ENCODE data around the gene CACNG5. TPM values are rescaled to one million over a fixed set of nuclear protein-coding genes. Genes with fewer than 3 reads are reported as not detected.

Gene CACNG5, protein sequence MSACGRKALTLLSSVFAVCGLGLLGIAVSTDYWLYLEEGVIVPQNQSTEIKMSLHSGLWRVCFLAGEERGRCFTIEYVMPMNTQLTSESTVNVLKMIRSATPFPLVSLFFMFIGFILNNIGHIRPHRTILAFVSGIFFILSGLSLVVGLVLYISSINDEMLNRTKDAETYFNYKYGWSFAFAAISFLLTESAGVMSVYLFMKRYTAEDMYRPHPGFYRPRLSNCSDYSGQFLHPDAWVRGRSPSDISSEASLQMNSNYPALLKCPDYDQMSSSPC
- not detected in 2 replicates for total RNA-seq (2012; rRNA removed)

DNA sequence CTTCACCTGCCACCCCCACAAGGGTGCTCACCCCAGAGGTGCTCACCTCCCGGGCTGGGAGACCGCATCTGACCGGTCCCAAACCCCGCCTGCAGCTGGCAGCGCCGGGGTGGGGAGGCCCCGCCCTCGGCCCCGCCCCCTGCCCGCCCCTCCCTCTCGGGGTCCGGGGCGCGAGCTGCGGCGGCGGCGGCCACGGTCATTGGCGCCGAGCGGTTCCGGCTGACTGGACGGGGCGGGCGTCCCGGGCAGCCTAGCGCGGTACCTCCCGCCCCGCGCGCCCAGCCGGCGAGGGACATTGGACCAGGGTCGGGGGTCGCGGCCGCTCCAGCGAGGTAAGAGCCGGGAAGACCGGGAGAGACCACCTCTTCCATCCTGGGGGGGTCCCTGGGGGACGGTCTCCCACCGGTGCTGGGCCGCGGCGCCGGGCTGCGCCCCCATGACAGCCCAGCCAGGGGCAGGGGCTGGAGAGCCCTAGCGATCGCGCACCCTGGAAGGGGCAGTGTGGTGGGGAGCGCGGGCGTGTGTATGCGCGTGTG lies at the start of gene CACNG5:
Gene CACNG5, plus strand, starts transcription at position 199 of the 536 bp plus-strand sequence. CDS start 42,216 bp downstream, outside the sequence.
- Histone ChIP-seq H3K4me1 (ENCODE audit: control insufficient read depth, insufficient read depth, low read length) (no peaks in the 10 kb centered on the region), H3K9me3 (replicated peaks; ENCODE audit: low read length) (no peaks in the 10 kb centered on the region), H3K27me3 (ENCODE audit: control insufficient read depth, insufficient read depth, low read length) (peaks cover 69% of the 10 kb centered on the region), H3K4me3 (ENCODE audit: low read length) (no peak within 1 kb of the TSS), H3K4me2 (ENCODE audit: low read length) (no peak within 1 kb of the TSS), H3K9ac (ENCODE audit: low read depth, low read length) (no peak within 1 kb of the TSS), H3K36me3 (ENCODE audit: insufficient read depth, low read length) (no peaks in the 10 kb centered on the region)

DNA sequence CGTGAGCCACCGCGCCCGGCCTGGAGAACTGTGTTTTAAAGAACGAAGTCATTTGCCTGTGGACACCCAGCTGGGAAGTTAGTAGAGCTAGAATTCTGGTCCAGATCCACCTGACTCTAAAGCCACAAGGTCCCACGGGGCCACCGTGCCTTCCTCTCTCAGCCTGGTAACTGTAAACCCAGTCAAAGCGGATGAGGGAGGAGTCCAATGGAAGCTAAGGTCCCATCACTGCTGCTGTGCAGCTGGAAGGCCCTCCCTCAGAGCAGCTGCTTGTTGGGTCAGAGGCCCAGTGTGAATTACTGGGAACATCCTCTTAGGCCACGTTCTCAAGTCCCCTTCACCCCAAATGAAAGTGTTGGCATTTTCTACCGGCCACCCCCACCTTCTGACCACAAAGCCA lies 48.8 kb upstream of the CACNG5 start:
- no peak overlapping the region for H3K4me3 ChIP-seq (ENCODE audit: low read length)
- no peaks in the 10 kb centered on the region for H3K4me1 ChIP-seq (ENCODE audit: control insufficient read depth, insufficient read depth, low read length)
- H3K9ac ChIP-seq (ENCODE audit: low read depth, low read length) = no peak overlapping the region
- peaks cover 46% of the 10 kb centered on the region for H3K36me3 ChIP-seq (ENCODE audit: insufficient read depth, low read length)
- no peaks in the 10 kb centered on the region for H3K9me3 ChIP-seq (replicated peaks; ENCODE audit: low read length)
- no peak overlapping the region for H3K4me2 ChIP-seq (ENCODE audit: low read length)
- H3K27me3 ChIP-seq (ENCODE audit: control insufficient read depth, insufficient read depth, low read length) = no peaks in the 10 kb centered on the region

DNA sequence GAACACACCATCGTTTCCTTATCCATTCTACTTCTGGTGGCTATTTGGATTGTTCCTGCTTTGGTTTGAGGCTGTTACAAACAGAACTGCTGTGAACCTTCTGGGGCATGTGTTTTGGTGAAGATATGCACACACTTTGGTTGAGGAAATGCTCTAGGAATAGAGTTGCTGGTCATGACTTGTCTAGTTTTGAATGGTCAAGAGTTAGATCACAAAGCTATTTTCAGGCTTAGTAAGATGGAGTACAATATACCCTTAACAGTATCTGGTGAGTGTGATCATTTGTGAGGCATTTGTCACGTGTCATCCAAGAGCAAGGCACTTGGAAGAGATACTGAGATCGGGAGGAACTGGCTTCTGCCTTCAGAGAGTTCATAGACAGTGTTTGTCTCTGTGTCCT lies 47.0 kb upstream of the CACNG5 start:
- Histone ChIP-seq H3K36me3 (ENCODE audit: insufficient read depth, low read length) (peaks cover 56% of the 10 kb centered on the region), H3K4me1 (ENCODE audit: control insufficient read depth, insufficient read depth, low read length) (no peaks in the 10 kb centered on the region)

DNA sequence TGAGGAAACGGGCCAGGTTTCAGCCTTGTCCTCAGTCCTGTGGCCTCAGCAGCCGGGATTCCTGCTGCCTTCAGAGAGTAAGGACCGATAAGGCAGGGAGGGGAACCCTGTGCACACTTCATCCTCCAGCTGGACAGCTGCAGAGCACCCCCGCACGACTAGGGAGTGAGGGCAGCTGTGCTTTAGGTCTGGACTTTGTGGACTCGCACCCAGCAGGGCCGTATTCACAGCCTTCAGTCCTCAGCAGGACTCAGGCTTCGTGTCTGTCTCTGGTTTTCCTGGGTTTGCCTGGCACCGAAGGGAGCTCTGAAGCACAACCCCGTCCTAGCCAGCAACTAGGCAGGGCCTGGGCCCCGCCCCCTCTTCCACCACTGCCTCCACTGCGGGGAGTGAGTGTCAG lies 45.8 kb upstream of the CACNG5 start:
- H3K27me3 ChIP-seq (ENCODE audit: control insufficient read depth, insufficient read depth, low read length) = no peaks in the 10 kb centered on the region
- H3K4me1 ChIP-seq (ENCODE audit: control insufficient read depth, insufficient read depth, low read length) = no peaks in the 10 kb centered on the region
- H3K9ac ChIP-seq (ENCODE audit: low read depth, low read length) = no peak overlapping the region
- no peaks in the 10 kb centered on the region for H3K9me3 ChIP-seq (replicated peaks; ENCODE audit: low read length)
- peaks cover 56% of the 10 kb centered on the region for H3K36me3 ChIP-seq (ENCODE audit: insufficient read depth, low read length)
- no peak overlapping the region for H3K4me3 ChIP-seq (ENCODE audit: low read length)
- no peak overlapping the region for H3K4me2 ChIP-seq (ENCODE audit: low read length)

More for the DNA sequence above, 47.0 kb upstream of the CACNG5 start:
- H3K4me3 ChIP-seq (ENCODE audit: low read length) = no peak overlapping the region
- no peak overlapping the region for H3K9ac ChIP-seq (ENCODE audit: low read depth, low read length)
- no peak overlapping the region for H3K4me2 ChIP-seq (ENCODE audit: low read length)
- H3K27me3 ChIP-seq (ENCODE audit: control insufficient read depth, insufficient read depth, low read length) = no peaks in the 10 kb centered on the region
- no peaks in the 10 kb centered on the region for H3K9me3 ChIP-seq (replicated peaks; ENCODE audit: low read length)

DNA sequence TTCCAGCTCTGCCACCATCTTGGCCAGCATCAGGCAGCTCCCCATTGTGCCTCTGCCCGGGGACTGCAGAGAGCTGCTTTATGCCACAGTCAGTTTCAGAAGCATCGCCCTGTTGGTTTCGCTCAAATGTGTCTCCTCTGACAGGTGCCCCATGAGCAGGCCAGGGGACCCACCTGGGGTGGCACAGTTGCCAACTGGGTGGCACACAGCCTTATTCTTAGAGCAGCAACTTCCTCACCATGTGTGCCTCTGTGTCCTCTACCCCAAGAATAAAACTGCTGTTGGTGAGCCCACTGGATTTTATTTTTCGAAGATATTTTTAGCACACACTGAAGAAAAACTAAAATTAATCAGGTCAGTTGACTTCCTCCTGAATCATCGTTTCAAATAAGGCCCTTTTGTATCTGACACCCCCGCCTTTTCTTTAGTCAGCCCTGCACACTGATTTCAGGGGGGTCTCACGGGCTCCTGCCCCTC lies 44.9 kb upstream of the CACNG5 start:
- peaks cover 56% of the 10 kb centered on the region for H3K36me3 ChIP-seq (ENCODE audit: insufficient read depth, low read length)
- H3K9ac ChIP-seq (ENCODE audit: low read depth, low read length) = no peak overlapping the region

DNA sequence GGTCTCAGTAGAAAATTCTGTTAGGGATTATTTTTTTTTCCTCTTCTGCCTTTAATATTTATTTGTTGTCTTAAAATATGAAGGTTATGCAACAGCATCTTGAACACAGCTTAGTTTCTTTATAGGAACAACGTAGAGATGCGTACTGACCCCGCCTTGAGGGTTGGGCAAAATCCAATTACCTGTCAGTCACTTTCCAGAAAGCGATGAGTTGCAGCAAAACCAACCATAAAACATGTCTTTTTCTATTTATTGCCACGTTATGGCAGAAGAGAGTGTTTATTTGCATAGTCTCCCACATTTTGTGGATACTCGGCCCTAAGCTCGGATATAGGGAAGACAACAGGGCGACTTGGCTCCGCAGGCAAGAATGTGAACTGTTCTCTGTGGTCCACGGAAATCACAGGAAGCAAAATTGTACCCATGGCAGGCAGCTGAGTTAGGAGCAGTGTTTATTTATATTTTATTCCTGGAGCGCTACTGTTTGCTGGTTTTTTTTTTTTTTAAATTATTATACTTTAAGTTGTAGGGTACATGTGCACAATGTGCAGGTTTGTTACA lies 44.3 kb upstream of the CACNG5 start:
- H3K4me2 ChIP-seq (ENCODE audit: low read length) = no peak overlapping the region
- H3K27me3 ChIP-seq (ENCODE audit: control insufficient read depth, insufficient read depth, low read length) = no peaks in the 10 kb centered on the region
- no peak overlapping the region for H3K9ac ChIP-seq (ENCODE audit: low read depth, low read length)
- H3K36me3 ChIP-seq (ENCODE audit: insufficient read depth, low read length) = peaks cover 56% of the 10 kb centered on the region
- H3K4me3 ChIP-seq (ENCODE audit: low read length) = no peak overlapping the region
- H3K4me1 ChIP-seq (ENCODE audit: control insufficient read depth, insufficient read depth, low read length) = no peaks in the 10 kb centered on the region
- H3K9me3 ChIP-seq (replicated peaks; ENCODE audit: low read length) = no peaks in the 10 kb centered on the region

More for the DNA sequence above, 44.9 kb upstream of the CACNG5 start:
- Histone ChIP-seq H3K4me2 (ENCODE audit: low read length) (no peak overlapping the region), H3K9me3 (replicated peaks; ENCODE audit: low read length) (no peaks in the 10 kb centered on the region), H3K4me3 (ENCODE audit: low read length) (no peak overlapping the region), H3K27me3 (ENCODE audit: control insufficient read depth, insufficient read depth, low read length) (no peaks in the 10 kb centered on the region), H3K4me1 (ENCODE audit: control insufficient read depth, insufficient read depth, low read length) (no peaks in the 10 kb centered on the region)

DNA sequence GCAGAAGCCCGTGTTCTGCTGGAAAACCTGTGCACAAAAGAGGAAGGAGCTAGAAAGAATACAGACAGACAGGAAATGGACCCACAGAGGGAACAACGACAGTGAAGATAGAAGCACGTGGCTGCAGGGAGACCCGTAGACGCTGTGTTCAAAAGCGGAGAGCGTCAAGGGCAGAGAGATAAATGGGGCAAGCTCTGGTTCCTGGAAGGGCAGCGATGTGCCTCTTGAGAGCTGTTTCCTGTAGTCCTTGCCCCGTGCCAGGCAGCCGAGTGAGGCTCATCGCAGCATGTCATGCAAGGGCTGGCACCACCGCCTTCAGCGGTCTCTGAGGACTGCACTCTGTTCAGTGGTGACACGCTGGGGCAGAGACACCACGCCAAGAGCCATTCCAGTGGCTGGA lies 43.6 kb upstream of the CACNG5 start:
- Histone ChIP-seq H3K9ac (ENCODE audit: low read depth, low read length) (no peak overlapping the region), H3K36me3 (ENCODE audit: insufficient read depth, low read length) (peaks cover 60% of the 10 kb centered on the region)

DNA sequence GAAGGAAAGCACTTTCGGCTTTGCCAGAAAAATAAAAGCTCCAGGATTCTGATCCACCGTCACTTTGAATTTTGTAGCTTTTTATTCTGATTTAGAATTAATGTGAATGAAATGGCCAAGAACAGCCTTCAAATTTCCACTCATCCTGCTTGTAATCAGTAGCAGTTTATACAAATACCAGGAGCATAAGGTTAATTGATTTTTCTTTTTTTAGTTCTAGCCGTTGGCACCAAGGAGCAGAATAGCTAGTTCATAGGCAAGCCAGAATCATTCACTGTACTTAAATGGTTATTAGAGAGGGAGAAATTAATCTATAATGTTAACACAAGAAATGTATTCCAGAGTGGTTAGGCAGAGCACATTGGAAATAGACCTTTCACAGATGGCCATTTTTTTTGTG lies 41.1 kb upstream of the CACNG5 start:
- Histone ChIP-seq H3K4me3 (ENCODE audit: low read length) (no peak overlapping the region), H3K27me3 (ENCODE audit: control insufficient read depth, insufficient read depth, low read length) (no peaks in the 10 kb centered on the region), H3K4me2 (ENCODE audit: low read length) (no peak overlapping the region), H3K9ac (ENCODE audit: low read depth, low read length) (no peak overlapping the region), H3K4me1 (ENCODE audit: control insufficient read depth, insufficient read depth, low read length) (no peaks in the 10 kb centered on the region), H3K9me3 (replicated peaks; ENCODE audit: low read length) (no peaks in the 10 kb centered on the region), H3K36me3 (ENCODE audit: insufficient read depth, low read length) (peaks cover 52% of the 10 kb centered on the region)

More for the DNA sequence above, 43.6 kb upstream of the CACNG5 start:
- Histone ChIP-seq H3K4me1 (ENCODE audit: control insufficient read depth, insufficient read depth, low read length) (no peaks in the 10 kb centered on the region), H3K9me3 (replicated peaks; ENCODE audit: low read length) (no peaks in the 10 kb centered on the region), H3K4me3 (ENCODE audit: low read length) (no peak overlapping the region), H3K4me2 (ENCODE audit: low read length) (no peak overlapping the region), H3K27me3 (ENCODE audit: control insufficient read depth, insufficient read depth, low read length) (no peaks in the 10 kb centered on the region)

DNA sequence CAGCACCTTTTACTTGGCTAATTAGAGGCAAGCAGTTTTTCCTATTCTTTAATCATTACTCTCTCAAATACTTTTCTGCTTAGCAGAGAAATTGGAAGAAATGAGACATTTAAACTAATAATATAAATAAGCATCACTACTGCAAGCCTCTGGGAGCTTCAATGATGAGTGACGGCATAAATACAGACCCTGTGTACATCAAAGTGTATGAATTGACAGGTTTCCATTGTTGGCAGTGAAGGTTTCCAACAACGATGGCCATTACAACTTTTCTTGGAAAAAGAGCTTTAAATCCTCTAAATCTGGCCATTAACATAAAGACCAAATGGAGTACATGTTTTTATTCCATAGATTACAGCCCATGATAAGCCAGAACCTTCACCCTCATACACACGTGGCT lies 39.4 kb upstream of the CACNG5 start:
- no peak overlapping the region for H3K4me2 ChIP-seq (ENCODE audit: low read length)
- H3K9ac ChIP-seq (ENCODE audit: low read depth, low read length) = no peak overlapping the region
- peaks cover 41% of the 10 kb centered on the region for H3K36me3 ChIP-seq (ENCODE audit: insufficient read depth, low read length)

DNA sequence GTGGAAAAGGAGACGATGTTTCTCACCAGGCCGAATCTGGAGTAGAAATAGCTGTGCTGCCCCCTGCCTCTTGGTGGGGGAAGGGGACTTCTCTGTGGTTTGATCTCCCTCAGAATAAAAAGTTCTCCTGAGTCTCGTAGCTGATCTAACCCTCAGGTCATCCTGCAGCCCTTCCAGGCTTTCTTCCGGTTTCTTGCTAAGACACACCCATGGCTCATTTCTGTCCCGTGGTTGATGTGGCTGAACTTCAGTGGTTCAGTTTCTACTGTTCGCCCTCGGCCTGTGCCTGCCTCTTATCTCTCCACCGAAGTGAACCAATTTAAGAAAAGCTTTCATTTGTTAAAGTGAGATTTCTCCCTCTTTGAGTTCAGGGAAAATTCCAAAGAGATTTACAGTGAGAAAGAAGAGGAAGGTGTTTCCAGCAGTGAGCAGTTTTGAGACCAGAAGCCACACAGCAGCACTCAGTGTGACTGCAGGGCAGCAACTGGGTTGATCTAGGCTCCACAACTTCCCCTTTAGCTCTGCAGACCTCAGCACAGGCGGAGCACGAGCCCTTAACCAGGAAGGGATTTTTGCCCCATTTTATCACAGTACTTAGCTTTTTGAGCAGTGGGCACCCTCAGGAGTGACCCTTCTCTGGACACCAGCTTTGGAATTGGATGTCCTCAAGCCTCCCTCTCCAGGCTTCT lies 34.9 kb upstream of the CACNG5 start:
- Histone ChIP-seq H3K4me3 (ENCODE audit: low read length) (no peak overlapping the region), H3K4me1 (ENCODE audit: control insufficient read depth, insufficient read depth, low read length) (no peaks in the 10 kb centered on the region), H3K27me3 (ENCODE audit: control insufficient read depth, insufficient read depth, low read length) (no peaks in the 10 kb centered on the region), H3K9ac (ENCODE audit: low read depth, low read length) (no peak overlapping the region), H3K9me3 (replicated peaks; ENCODE audit: low read length) (no peaks in the 10 kb centered on the region), H3K36me3 (ENCODE audit: insufficient read depth, low read length) (peaks cover 20% of the 10 kb centered on the region), H3K4me2 (ENCODE audit: low read length) (no peak overlapping the region)

More for the DNA sequence above, 39.4 kb upstream of the CACNG5 start:
- no peaks in the 10 kb centered on the region for H3K9me3 ChIP-seq (replicated peaks; ENCODE audit: low read length)
- H3K4me1 ChIP-seq (ENCODE audit: control insufficient read depth, insufficient read depth, low read length) = no peaks in the 10 kb centered on the region
- no peaks in the 10 kb centered on the region for H3K27me3 ChIP-seq (ENCODE audit: control insufficient read depth, insufficient read depth, low read length)
- H3K4me3 ChIP-seq (ENCODE audit: low read length) = no peak overlapping the region

DNA sequence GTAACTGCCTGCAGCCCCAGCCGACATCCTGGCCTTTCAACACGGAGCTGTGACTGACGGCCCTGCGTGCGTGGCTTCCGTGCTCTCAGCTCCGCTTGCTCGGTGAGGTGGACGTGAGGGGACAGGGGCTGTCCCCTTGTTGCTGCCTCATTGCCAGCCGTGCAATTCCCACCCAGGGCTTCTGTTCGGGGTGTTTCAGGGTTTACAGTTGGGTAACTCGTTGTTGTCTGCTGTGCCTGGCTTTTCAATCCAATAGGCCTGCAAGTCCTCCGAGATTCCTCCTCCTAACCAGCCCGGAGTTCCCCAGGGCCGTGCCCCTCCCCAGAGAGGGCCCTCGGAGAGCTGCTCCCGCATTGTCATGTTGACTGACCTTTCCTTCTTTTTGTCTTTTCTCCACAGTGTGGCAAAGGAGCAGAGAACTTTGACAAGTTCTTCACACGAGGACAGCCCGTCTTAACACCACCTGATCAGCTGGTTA lies 31.4 kb upstream of the CACNG5 start:
- H3K9ac ChIP-seq (ENCODE audit: low read depth, low read length) = no peak overlapping the region
- no peak overlapping the region for H3K4me3 ChIP-seq (ENCODE audit: low read length)
- no peaks in the 10 kb centered on the region for H3K4me1 ChIP-seq (ENCODE audit: control insufficient read depth, insufficient read depth, low read length)
- no peak overlapping the region for H3K4me2 ChIP-seq (ENCODE audit: low read length)
- H3K36me3 ChIP-seq (ENCODE audit: insufficient read depth, low read length) = no peaks in the 10 kb centered on the region
- no peaks in the 10 kb centered on the region for H3K27me3 ChIP-seq (ENCODE audit: control insufficient read depth, insufficient read depth, low read length)
- H3K9me3 ChIP-seq (replicated peaks; ENCODE audit: low read length) = no peaks in the 10 kb centered on the region

Measured in skeletal muscle satellite cell (primary cell).